Activated CD4-positive, alpha-beta T cell treated with anti-CD3 and anti-CD28 coated beads, Interleukin-2, amount 50 U/mL, for 16 hours (primary cell): ENCODE results near the gene STK24.

Experiments used
- DNase-seq: peaks from one replicate; pipeline ENCODE4 v3.0.0-alpha.2; 2020

The STK24 gene

DNA sequence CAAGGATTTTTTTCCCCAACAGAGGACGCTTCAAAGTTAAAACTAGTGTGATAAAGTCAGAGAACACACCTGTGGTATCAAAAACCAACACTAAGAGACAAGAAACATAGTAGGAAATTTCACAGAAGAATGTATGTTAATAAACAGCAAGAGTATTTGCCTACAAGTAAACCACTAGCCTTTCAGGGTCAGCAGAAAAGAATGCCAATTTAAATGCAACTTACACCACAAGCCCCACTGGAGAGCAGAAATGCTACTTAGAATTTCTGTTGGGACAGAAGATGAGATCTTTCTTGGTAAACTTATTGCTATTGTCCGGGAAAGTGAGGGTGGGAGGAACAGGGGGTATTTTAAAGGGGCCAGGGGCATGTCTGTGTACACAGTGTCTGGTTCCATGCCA is 68.6 kb downstream of the STK24 start:
- no peak for DNase-seq

DNA sequence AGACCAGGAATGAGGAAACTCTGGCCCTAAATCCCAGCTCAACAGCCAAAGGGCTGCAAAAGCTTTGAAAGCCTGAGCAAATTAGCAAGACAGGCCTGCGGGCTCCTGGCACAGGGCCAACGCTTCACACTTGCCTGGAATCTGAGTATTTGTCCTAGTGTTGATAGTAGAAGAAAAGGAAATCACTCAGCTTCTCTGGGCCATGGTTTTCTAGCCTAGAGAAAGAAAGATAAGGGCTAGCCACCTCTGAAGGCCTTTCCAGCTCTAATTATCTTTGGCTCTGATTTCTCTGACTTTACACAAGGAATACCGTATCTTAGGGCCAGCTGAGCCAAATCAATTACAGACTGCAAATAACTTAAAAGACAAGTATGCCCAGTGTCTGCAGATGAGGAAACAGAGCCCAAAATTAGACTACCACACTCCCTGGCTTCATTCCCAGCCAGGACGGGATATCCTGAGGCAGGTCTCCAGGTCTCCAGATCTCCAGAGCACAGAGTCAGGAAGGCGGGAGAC is 69.6 kb downstream of the STK24 start:
- DNase-seq = no peak

DNA sequence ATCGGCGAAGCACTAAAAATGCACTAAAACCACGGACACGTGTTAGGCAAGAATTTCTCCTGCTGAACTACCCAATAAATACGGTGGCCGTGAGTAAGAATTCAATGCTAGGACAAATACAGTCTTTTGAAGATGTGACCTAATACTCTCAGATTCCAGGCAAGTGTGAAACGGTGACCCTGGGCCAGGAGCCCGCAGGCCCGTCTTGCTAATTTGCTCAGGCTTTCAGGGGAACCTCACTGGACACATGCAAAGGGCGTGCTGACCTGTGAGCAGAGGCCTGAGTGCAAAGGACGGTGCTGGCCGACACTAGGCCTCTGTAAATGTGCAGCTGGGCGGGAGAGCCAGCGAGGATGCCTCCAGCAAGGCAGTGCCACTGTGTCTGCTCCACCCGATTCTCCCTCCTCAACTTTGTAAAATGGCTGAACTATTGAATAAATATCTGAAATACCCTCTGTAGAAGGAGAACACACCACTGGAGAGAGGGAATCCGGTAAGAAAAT is 70.1 kb downstream of the STK24 start:
- DNase-seq = no peak

DNA sequence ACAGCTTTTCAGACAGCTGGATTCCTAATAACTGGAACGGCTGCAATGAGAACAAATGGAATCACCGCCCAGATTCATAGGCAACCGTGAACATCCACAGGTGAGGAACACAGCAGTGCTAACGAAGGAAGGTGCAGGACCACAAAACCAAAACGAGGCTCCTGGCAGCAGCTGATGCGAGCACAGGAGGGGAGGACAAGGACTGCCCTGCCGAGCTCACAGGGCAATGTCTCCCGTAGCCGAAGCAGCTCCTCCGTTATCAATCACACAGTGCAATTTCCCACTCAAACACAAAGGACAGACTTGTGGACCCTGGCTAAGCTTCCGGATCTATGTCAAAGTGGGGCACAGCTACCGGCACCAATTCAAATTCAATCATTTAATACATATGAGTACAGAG is 70.6 kb downstream of the STK24 start:
- DNase-seq = no peak

DNA sequence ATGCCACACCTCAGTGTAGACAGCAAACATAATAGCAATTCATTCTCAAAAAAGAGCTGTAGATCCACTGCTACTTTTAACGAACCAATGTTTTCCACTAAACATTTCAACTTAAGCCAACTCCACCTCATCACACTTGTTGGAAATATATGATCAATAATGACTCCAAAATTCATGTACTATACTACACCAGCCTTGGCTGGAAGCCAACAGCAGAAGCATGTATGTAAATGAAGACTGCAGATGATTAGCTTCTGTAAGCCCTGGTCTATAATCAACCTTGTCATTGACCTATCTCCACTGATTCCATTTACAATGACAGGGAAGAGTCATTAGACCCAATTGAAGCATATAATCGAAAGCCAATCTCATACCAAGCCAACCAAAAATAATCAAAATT is 71.7 kb downstream of the STK24 start:
- no peak for DNase-seq

DNA sequence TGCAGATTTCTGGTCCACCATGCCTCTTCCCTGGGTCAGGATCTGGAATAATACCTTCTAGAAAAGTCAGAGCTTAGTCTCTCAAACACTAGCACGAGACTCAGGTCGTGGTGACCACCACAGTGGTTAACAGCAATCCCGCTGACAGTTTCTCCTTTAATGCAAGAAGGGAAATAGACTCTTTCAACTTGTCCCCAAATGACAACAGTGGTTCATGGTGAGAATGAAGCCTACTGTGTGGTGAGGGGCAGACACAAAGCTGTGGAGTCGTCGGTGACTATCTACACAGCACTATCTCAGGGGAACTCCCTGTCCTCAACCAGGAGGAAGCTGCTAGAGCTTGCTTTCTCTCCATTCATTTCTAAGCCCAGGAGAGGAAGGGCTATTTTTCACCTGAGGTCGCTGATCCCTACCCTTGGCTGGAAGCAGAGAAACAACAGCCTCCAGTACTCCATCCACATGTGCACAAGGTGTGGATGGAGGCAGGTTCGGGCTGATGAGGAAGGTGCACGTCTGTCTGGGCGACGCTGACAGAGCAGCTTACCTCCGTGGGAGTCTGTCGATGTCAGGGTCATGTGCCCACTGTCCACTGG is 72.4 kb downstream of the STK24 start:
- DNase-seq = peak; percentile 70

DNA sequence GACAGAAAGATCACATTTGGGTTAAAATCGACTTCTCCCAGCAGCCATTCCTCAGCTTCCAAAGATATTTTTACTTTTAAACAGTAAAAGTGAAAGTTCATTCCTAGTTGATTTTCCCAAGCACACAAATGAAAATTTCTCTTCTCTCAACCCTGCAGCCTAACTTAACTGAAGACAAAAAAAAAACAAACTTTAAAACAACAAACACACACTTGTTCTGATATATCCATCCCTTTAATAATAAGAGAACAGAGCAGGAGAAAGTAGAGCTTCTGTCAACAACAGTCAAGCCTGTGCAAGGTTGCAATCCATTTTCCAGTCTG is 72.9 kb downstream of the STK24 start:
- no peak for DNase-seq

DNA sequence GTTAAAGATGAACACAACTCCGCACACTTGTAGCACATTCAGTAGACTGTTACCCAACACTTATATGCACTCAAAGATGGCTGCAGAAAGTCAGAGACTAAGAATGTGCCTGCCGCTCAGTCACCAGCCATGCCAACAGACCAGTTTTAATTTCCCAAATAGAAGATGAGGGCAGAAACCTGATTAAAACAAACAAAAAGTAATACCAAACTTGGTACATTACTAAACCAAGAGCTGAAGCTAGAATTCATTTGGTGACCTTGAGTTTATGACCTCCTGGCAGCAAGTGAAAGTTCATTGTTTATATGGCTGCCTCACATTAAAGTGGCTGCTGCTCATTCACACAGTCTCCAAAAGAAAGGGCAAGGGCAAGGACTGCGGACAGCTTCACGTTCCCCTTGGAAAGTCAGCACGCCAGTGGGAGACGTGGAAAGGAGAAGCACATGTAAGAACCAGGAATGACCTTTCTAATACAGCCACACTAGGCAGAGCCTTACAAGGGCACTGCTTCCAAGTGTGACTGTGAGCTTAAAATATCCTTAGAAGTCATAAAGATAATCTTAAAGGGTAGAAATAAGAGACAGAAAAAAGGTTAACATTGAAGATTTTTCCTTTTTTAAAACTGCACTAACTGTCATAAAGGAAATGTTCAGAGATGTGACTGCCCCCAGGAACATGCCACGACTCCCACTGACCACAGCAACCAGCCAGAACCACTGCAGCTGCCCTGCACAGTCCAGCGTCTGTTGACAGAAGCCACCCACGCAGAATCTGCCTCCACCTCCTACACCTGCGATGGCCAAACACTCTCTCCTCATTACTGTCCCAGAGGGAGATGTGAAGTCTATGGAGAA is 73.5 kb downstream of the STK24 start:
- DNase-seq = no peak

DNA sequence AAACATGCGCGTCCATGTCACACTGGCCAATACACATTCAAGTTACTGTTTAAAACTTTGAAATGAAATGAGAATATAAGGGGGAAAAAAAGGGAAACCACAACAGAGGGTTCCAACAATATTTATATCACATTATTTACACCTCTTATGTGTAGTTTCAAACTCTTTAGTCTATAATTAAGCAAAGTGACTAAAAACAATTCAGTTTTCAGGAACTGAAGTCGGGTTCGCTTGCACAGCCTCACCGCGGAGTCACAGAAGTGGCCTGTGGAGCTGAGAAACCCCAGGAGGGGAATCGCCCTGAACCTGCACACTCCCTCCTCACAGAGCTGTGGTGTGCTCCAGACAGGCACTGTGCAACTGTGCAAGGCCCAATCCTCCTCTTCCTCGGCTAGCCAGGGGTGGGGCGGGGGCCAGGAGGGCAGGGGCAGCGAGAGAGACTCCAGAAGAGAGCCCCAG is 75.9 kb downstream of the STK24 start:
- DNase-seq = no peak

DNA sequence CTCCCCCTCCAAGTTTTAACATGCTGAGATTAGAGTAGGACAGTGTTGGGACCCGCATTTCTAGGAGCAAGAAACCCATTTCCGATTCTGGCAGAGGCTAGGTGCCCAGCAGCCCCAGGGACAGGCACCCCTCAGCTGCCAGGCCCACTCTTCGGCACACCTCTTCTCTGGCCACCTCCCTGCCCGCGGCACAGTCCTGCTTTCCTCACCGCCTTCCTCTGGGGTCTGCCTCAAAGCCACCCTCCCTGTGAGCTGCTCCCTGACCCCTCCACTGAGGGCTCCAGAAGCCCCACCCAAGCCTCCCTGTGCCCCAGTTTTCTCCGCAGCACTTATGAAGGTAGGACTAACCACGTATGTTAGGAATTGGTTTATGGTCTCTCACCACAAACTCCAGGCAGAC is 79.9 kb downstream of the STK24 start:
- DNase-seq = no peak

DNA sequence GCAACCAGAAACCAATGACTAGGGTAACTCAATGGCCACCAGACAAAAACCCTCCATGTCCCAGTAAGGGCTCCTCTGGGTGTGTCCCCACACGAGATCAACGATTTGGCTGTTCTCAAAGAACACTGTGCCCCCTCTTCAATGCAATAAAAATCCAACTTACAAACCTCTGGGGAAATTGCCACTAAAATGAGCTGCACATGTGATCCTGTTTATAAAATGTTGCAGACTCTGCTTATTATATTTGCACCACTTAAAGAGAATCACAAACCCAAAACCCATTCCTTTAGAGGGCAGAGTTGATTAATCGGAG is 80.5 kb downstream of the STK24 start:
- DNase-seq = no peak

DNA sequence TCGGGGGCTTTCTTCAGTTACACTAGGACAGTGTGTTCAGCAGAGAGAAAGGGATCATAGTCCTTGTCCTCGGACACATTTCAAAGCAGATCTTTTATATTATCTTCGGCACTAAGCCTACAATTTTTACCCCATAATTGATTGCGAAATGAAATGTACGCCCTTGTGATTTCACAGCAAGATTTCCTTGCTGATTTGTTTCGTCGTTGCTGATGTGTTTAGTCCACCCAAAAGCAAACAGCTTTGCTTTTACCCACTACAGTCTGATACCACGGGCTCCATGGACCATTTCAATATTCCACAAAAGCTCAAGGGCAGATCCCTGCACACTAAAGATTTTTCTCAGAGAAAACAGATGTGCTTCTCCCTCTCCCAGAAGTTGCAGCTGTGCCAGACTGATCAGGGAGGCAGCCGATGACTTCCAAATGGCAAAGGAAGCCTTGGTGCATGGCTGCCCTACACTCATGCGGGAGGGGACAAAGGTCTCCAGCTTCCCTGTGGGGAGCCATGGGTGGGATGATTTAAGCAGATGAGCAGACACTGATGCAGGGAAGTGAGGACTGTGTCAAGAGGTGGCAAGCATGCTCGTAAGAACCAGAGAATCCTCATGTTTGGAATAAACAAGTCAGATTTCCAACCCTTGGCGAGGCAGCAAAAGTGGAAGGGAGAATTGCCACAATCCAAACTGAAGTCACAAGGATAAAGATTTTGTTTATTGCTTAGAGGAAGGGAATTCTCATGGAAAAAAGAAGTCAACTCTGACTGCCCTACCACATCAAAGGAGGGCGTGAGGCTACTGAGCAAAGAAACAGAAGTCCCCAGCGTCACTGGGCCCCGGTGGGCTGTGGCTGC is 81.1 kb downstream of the STK24 start:
- no peak for DNase-seq

DNA sequence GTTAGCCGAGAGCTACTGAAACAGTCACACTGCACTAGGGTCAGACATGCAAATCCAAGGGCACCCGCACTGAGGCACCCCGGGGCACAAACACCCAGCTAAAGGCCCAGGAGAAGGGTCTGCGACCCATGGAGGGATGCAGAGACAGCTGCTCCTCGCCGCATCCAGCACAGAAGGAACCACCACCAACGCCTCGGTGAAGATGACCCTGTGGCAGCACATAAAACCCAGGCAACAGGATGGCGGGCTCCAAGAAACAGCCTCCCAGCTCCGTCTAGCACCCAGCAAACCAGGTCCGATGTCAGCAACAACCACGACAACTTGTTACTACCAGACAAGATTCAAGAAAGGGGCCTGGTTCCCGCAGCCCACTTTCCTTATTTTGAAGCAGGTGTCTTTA is 82.1 kb downstream of the STK24 start:
- no peak for DNase-seq

DNA sequence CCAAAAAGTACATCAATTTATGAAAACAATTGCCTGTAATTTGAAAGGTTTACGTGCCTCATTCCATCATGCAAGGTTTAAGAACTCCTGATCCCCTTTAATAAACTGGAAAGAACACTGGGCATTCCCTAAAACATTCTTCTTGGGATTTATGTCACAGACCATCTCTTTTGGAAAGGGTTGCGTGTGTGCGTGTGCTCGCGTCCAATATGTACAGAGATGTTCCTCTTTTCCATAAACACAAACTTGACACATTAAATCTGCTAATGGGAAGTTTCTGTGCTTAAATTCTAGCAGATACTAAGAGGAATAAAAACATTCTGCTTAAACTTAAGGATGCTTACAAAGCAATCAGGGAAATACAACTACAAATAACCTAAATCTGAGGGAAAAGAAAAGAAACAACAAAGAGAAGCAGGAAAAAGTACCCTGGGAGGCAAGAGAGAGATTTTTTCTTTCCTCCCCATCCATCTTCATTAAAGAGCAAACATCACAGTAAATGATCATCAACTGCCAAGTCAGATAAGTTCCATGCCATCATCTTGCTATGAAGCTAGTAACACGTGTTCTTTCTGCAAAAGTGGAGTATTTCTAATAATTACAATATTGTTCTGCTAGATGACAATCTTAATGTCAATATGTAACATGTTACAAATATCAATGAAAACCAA is 83.7 kb downstream of the STK24 start:
- no peak for DNase-seq

DNA sequence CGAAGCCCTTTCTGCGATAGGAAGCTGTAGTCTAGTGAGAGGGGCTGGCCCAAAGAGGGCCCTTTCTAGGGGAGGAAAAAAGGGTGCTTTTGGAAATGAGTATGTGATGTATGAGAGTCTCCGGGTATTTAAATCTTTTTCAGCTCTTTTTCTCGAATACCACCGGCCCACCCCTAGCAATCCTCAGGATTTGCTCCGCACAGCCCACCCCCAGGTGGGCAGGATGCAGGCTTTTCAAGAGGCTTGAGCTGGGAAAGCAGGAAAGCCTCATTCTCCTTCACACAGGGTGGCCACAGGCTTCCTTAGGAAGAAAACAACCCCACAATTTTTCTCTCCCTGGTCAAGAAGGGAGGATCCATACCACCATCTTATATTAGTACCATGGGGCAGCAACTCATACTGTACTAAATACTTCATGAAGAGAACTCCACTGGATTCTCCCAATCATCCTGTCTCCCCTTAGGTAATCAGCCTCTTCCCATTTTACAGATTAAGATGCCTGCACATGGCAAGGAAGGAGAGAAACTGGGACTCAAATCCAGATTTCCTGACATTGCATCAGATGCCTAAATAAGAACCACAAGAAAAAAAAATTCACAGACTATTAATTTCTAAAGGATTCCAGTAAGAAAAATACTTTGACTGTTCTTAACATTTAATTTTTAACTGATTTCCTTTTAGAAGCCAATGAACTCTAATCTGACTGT is 84.4 kb downstream of the STK24 start:
- no peak for DNase-seq

DNA sequence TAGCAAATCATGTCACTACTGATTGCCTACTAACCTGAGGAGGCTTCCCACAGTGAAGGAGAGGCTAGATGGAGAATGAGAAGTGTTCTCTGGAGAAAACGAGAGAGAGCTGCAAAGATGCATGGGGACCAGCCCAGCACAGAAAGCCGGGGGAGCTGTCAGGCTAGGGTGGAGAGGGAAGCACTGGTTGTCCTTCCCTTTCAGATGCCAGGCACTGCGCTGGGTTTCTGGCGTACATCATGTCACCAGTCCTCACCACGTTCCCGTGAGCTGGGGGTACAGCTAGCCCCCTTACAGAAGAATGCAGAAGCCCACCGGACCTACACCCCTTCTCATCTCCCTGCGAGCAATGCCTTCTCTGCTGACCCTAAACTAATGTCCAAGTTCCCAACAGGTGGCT is 86.0 kb downstream of the STK24 start:
- no peak for DNase-seq

DNA sequence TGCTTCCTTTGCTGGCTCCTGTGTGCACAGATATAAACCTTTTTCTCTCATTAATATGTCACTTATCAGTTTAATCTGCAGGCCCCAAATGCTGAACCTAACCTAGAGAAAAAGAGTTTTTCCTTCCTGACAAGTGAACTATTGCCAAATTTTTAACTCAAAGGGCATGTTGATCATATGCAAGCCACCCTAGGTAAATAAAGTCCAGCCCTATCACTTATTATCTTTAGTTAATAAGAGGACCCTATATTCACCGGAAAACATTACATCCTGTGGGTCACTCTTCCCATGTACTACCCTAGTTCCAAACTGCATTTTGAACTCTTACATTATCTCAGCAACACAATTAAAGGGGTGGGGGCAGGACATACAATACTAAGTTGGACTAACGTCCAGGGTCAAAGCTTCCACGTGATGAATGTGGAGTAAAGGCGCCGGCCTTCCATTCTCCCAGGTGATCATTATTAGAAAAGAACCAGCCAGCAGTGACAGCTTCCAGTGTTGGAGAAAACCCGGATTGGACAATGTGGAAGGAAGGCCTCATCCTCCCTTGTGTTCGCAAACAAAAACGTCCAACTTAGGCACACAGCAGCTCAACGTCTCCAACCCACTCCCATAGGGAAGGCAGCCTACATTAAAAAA is 86.6 kb downstream of the STK24 start:
- no peak for DNase-seq

DNA sequence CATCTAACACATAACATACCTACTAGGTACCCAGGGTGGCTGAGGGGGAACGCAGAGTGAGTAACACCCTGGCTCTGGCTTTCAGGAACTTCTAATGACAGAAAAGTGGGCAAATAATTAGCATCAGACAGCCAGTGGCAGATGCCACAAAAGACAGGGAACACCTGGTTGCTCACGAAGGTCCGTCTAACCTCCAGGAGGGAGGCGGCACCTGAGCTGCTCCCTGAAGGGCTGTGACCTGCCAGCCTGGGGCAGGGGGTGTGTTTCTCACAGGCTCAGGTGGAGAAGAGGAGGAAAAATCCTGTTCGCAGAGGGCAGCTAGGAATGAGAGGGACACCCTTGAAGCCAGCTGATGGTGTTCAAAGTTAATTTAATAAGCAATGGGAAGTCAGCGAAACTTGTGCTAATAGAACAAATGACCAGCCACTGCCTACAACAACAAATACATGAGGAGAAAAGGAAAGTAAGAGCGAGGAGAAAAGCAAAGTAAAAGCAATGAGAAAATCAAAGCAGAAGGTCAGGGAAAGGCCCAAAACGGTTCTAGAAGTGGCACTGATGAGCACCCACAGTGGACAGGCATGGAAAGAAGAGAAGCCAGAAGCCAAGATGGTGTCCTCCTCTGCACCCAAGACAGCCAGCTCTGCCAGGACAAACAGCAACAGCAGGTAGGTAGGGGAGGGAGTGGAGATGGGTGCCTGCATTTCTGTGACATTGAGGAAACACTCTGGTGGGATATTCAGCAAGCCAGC is 87.3 kb downstream of the STK24 start:
- DNase-seq = no peak

DNA sequence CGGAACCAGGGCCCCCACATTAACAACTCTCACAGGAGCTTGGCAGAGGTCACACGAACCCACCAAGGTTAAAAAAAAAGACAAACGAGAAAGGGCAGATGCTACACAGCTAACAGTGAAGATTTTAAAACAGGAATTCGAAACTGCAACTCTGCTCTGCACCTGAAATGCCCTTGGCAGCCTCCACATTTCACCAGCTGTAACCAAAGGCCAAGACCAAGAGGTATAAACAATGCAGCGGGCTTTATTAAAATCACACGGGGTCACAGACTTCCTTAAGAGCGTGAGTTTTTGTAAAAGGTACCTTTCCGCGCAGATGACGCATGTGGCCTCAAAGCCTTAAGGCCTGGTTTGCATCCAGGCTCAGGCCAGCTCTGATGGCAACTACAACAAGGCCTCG is 88.2 kb downstream of the STK24 start:
- no peak for DNase-seq

DNA sequence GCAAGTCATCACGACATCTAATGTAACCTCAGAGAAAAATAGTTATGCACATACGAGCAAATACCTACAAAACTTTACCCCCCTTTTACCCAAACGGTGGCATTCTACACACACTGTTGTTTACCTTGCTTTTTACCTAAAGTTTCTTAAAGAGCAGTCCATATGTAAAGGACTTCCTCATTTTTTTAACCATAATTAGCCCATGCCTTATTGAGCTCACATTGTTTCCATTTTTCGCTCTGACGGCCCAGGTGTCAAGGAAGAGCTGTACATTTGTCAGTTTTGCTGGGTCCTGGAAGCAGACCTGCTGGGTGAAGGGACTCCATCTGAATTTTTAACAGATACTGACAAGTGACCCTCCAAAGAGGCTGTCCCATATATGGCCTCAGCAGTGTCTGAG is 89.4 kb downstream of the STK24 start:
- DNase-seq = no peak

DNA sequence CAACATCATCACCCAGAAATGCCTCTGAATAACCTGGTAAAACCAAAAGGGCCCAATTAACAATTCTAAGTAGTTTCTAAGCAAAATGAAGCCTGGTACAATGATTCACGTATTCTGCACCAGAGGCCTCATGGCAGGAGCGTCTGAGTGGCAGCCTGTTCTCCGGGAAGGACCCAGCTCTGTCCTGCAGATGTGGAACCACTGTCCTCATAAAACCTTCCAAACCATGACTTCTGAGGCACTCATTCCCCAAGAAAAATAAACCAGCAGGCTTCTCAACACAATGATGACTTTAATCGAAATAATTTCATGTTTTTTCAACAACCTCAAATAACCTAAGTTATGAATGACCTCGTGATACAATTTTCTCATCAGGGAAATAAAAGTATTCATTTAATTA is 89.9 kb downstream of the STK24 start:
- no peak for DNase-seq
